ENCODE results near the gene TIMMDC1. TPM values are rescaled to one million over a fixed set of nuclear protein-coding genes. Genes with fewer than 3 reads are reported as not detected.

TIMMDC1 gene
- total and polyA plus RNA-seq, 9 donors, result 38.7 to 82.4 (median 71.3) TPM

DNA sequence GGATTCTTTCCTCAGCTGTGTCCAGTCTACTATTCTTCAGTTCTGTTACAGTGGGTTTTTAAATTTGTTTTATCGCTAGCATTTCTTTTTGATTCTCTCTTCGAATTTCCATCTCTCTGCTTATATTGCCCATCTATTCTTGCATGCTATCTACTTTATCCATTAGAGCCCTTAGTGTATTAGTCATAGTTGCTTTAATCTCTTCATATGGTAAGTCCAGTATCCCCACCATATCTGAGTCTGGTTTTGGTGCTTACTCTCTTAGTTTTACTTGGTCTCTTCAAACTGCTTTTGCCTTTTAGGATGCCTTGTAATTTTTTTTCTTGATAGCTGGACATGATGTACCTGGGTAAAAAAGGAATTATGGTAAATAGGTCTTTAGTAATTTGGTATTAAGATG is 9.1 kb downstream of the TIMMDC1 start:
- H3K4me1 ChIP-seq (ENCODE audit: insufficient read depth), result no peaks in the 10 kb centered on the region
- H3K9me3 ChIP-seq, result no peaks in the 10 kb centered on the region
- H3K27ac ChIP-seq, result no peak overlapping the region
- H3K4me3 ChIP-seq, result no peak overlapping the region
- 95 to 97% (median 95%) methylated on average over 2 of the region's 2 CpGs for WGBS, 3 donors
- no peaks in the 10 kb centered on the region for H3K36me3 ChIP-seq
- TF ChIP-seq, protein P1, sequence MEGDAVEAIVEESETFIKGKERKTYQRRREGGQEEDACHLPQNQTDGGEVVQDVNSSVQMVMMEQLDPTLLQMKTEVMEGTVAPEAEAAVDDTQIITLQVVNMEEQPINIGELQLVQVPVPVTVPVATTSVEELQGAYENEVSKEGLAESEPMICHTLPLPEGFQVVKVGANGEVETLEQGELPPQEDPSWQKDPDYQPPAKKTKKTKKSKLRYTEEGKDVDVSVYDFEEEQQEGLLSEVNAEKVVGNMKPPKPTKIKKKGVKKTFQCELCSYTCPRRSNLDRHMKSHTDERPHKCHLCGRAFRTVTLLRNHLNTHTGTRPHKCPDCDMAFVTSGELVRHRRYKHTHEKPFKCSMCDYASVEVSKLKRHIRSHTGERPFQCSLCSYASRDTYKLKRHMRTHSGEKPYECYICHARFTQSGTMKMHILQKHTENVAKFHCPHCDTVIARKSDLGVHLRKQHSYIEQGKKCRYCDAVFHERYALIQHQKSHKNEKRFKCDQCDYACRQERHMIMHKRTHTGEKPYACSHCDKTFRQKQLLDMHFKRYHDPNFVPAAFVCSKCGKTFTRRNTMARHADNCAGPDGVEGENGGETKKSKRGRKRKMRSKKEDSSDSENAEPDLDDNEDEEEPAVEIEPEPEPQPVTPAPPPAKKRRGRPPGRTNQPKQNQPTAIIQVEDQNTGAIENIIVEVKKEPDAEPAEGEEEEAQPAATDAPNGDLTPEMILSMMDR (IDR thresholded peaks at IDR 0.05), result no peak
- TF ChIP-seq POLR2A (IDR thresholded peaks at IDR 0.05), result no peak
- no peak for TF ChIP-seq EP300 (IDR thresholded peaks at IDR 0.05)
- intact Hi-C loops (cut with DNase I), result no loop called here
- DNase-seq, result no peak
- no peaks in the 10 kb centered on the region for H3K27me3 ChIP-seq

DNA sequence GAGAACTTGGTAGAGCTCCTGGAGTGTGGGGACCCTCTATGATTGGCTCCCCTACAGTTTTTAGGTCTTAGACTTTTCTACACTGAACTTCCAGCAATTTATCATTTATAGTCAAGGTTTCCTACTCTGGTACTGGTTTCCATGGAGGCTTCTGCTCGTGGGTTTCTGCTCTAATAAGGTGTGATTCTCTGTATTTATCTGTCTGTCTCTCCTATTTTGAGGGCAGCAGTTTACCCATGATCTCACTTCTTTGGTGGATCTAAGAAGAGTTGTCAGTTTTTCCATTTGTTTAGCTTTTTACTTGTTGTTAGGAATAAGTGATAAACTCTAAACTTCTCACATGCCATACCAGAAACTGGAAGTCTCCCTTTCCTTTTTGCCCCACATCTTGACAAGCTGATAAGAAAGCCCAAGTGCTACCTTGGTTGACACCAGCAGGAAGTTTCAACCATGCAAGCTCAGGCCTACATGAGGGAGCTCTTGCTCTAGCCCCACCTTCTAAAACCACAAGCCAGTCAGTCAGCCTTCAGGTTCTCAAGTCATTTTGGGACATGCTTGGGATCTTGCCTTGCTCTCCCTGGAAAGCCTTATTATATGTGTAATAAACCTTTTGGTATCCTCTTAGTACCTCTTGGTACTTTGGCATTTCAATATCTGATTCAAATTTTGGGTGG is 10.0 kb downstream of the TIMMDC1 start:
- Histone ChIP-seq H3K27ac (no peak overlapping the region), H3K27me3 (no peaks in the 10 kb centered on the region), H3K9me3 (no peaks in the 10 kb centered on the region), H3K36me3 (no peaks in the 10 kb centered on the region), H3K4me3 (no peak overlapping the region), H3K4me1 (ENCODE audit: insufficient read depth) (no peaks in the 10 kb centered on the region)
- no peak for DNase-seq
- TF ChIP-seq, protein P1 (IDR thresholded peaks at IDR 0.05), result no peak
- TF ChIP-seq EP300 (IDR thresholded peaks at IDR 0.05), result no peak
- TF ChIP-seq POLR2A (IDR thresholded peaks at IDR 0.05), result no peak
- WGBS, 3 donors, result 73 to 80% (median 77%) methylated on average over 1 of the region's 1 CpG
- intact Hi-C loops (cut with DNase I), result no loop called here

GRCh38 chr3:119510690-119511089 is 12.3 kb downstream of the TIMMDC1 start:
- no peaks in the 10 kb centered on the region for H3K4me1 ChIP-seq (ENCODE audit: insufficient read depth)
- H3K9me3 ChIP-seq, result no peaks in the 10 kb centered on the region
- H3K27ac ChIP-seq, result no peak overlapping the region
- no peak for DNase-seq
- no peaks in the 10 kb centered on the region for H3K27me3 ChIP-seq
- intact Hi-C loops (cut with DNase I), result no loop called here
- H3K36me3 ChIP-seq, result no peaks in the 10 kb centered on the region
- no peak overlapping the region for H3K4me3 ChIP-seq
- TF ChIP-seq, protein P1 (IDR thresholded peaks at IDR 0.05), result no peak
- TF ChIP-seq POLR2A (IDR thresholded peaks at IDR 0.05) (no peak), EP300 (IDR thresholded peaks at IDR 0.05) (no peak)

DNA sequence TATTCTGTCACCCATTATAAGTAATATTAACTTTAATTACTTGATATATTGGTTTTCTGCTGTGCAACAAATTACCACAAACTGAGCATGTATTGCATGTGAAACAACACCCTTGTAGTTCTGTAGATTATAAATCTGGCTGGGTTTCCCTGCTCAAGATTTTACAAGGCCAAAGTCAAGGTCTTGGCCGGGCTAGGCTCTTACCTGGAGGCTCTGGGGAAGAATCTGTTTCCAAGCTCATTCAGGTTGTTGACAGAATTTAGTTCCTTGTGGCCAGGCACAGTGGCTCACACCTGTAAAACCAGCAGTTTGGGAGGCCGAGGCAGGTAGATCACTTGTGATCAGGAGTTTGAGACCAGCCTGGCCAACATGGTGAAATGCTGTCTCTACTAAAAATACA is 16.3 kb downstream of the TIMMDC1 start:
- no peak for TF ChIP-seq POLR2A (IDR thresholded peaks at IDR 0.05)
- TF ChIP-seq EP300 (IDR thresholded peaks at IDR 0.05), result no peak
- TF ChIP-seq, protein P1 (IDR thresholded peaks at IDR 0.05), result no peak

More for the DNA sequence above, 16.3 kb downstream of the TIMMDC1 start:
- no peak overlapping the region for H3K27ac ChIP-seq
- no peak for DNase-seq
- no peaks in the 10 kb centered on the region for H3K36me3 ChIP-seq
- WGBS, 3 donors, result 76 to 90% (median 89%) methylated on average over 2 of the region's 2 CpGs
- H3K4me3 ChIP-seq, result no peak overlapping the region
- intact Hi-C loops (cut with DNase I), result no loop called here
- H3K4me1 ChIP-seq (ENCODE audit: insufficient read depth), result no peaks in the 10 kb centered on the region
- H3K9me3 ChIP-seq, result no peaks in the 10 kb centered on the region
- no peaks in the 10 kb centered on the region for H3K27me3 ChIP-seq

All from ovary (tissue), 9 donors.